Measurements from ENCODE around the gene CFH. TPM values are rescaled to one million over a fixed set of nuclear protein-coding genes. Genes with fewer than 3 reads are reported as not detected.
"Not testable (repeated sequence)": the region's sequence is repeated elsewhere in the genome, so short reads cannot be mapped to it uniquely, and the experiment has no call there.

Gene CFH
- total RNA-seq, 1 experiment from 2014 or later: 2.2 TPM

DNA sequence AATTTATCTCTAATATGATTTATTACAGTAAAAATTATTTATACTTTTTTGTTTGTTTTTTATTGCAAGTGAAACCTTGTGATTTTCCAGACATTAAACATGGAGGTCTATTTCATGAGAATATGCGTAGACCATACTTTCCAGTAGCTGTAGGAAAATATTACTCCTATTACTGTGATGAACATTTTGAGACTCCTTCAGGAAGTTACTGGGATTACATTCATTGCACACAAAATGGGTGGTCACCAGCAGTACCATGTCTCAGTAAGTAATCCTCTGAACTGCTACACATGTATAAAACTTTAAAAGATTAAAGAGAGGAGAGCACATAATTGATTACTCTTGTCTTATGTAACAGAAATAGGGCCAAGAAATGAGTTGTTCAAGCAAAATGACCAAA, 127.2 kb downstream of the CFH start:
- CTCF ChIA-PET: no interaction called here

GRCh38 chr1:196791252-196791651, 139.4 kb downstream of the CFH start:
- intact Hi-C loops (cut with micrococcal nuclease; ENCODE audit: unreplicated experiment): not testable (repeated sequence)

More for the DNA sequence above, 127.2 kb downstream of the CFH start:
- intact Hi-C loops (cut with micrococcal nuclease; ENCODE audit: unreplicated experiment): no loop called here
- Histone ChIP-seq H3K9me3 (ENCODE audit: low read depth, low read length, poor library complexity, severe bottlenecking) (no peaks in the 10 kb centered on the region), H3K4me1 (ENCODE audit: insufficient read depth, low read length, poor library complexity, severe bottlenecking) (no peaks in the 10 kb centered on the region), H3K27ac (ENCODE audit: low read depth, low read length, poor library complexity, severe bottlenecking) (no peak overlapping the region), H3K4me3 (ENCODE audit: low read depth, low read length, poor library complexity, severe bottlenecking) (no peak overlapping the region), H3K27me3 (replicated peaks; ENCODE audit: insufficient read depth, low read depth, low read length, poor library complexity) (no peaks in the 10 kb centered on the region), H3K36me3 (ENCODE audit: insufficient read depth, low read length, poor library complexity, severe bottlenecking) (no peaks in the 10 kb centered on the region)
- POLR2A ChIA-PET (ENCODE audit: low non-redundant PET): no interaction called here
- no peak for DNase-seq (ENCODE audit: low spot score)
- TF ChIP-seq CTCF (conservative IDR thresholded peaks at IDR 0.05; ENCODE audit: low read depth, low read length): no peak
- no peak for TF ChIP-seq EZH2 (IDR thresholded peaks at IDR 0.05; ENCODE audit: borderline replicate concordance, low read depth, low read length, poor library complexity, severe bottlenecking)
- BruUV-seq (replicated peaks): no TSS peak

DNA sequence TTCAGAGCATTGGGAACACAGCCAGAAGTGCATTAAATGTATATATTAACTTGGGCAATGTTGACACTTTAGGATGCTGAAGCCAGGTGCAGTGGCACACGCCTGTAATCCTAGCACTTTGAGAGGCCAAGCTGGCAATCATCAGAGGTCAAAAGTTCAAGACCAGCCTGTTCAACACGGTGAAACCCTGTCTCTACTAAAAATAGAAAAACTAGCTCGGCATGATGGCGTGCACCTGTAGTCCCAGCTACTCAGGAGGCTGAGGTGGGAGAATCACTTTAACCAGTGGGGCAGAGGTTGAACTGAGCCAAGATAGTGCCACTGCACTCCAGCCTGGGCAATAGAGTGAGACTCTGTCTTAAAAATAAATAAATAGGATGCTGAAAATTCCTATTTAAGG, 142.3 kb downstream of the CFH start:
- BruUV-seq (replicated peaks); intact Hi-C loops (cut with micrococcal nuclease; ENCODE audit: unreplicated experiment); H3K27me3 ChIP-seq (replicated peaks; ENCODE audit: insufficient read depth, low read depth, low read length, poor library complexity); H3K4me3 ChIP-seq (ENCODE audit: low read depth, low read length, poor library complexity, severe bottlenecking); CTCF ChIA-PET; H3K4me1 ChIP-seq (ENCODE audit: insufficient read depth, low read length, poor library complexity, severe bottlenecking); H3K9me3 ChIP-seq (ENCODE audit: low read depth, low read length, poor library complexity, severe bottlenecking); H3K27ac ChIP-seq (ENCODE audit: low read depth, low read length, poor library complexity, severe bottlenecking); H3K36me3 ChIP-seq (ENCODE audit: insufficient read depth, low read length, poor library complexity, severe bottlenecking); DNase-seq (ENCODE audit: low spot score); POLR2A ChIA-PET (ENCODE audit: low non-redundant PET): not testable (repeated sequence)

More at GRCh38 chr1:196791252-196791651, 139.4 kb downstream of the CFH start:
- H3K4me3 ChIP-seq (ENCODE audit: low read depth, low read length, poor library complexity, severe bottlenecking); H3K27me3 ChIP-seq (replicated peaks; ENCODE audit: insufficient read depth, low read depth, low read length, poor library complexity); H3K9me3 ChIP-seq (ENCODE audit: low read depth, low read length, poor library complexity, severe bottlenecking); H3K27ac ChIP-seq (ENCODE audit: low read depth, low read length, poor library complexity, severe bottlenecking); H3K36me3 ChIP-seq (ENCODE audit: insufficient read depth, low read length, poor library complexity, severe bottlenecking); DNase-seq (ENCODE audit: low spot score); POLR2A ChIA-PET (ENCODE audit: low non-redundant PET); H3K4me1 ChIP-seq (ENCODE audit: insufficient read depth, low read length, poor library complexity, severe bottlenecking); BruUV-seq (replicated peaks); CTCF ChIA-PET: not testable (repeated sequence)

Other genes starting within 250 kb of the CFH start
- gene KCNT2, start 43.6 kb upstream of the CFH start, total RNA-seq (2021): 1.2 and 1.6 TPM in 2 replicates
- not detected in 2 replicates for gene CFHR3, start 122.8 kb downstream of the CFH start, total RNA-seq (2021)
- not detected in 2 replicates for gene CFHR1, start 167.7 kb downstream of the CFH start, total RNA-seq (2021)
- gene CFHR4, start 236.0 kb downstream of the CFH start, total RNA-seq (2021): not detected in 2 replicates

Data from A673 (cell line).